Body of pancreas (tissue), 4 donors: ENCODE data around the gene STAMBPL1. TPM values are rescaled to one million over a fixed set of nuclear protein-coding genes. Genes with fewer than 3 reads are reported as not detected.

Source experiments
- ATAC-seq: fragments of 150-250 bp; one replicate; pipeline ENCODE4 v1.9.1; 2016
- DNase-seq, 4 donors: peaks; one replicate each; pipeline ENCODE4 v3.0.0-alpha.2; 2019
- H3K27ac ChIP-seq, 4 donors: fragments of 200-600 bp; sonication (generic); 1 replicate in 3 of 4; 2 replicates in 1 of 4; pipeline versions ENCODE4 v1.5.1 to v1.6.1; 2016 to 2019; ENCODE audit warnings: mild to moderate bottlenecking in 1 of 4, mixed read lengths in 1 of 4, moderate library complexity in 1 of 4
- H3K27me3 ChIP-seq, 2 donors: fragments of 200-600 bp; sonication (generic); one replicate each; pipeline ENCODE4 v1.6.0; 2016; ENCODE audit warnings: mild to moderate bottlenecking in 1 of 2
- H3K36me3 ChIP-seq, 2 donors: fragments of 200-600 bp; sonication (generic); replicated peaks in 1 of 2; 2 replicates each; pipeline ENCODE4 v1.5.1; 2016; ENCODE audit warnings: low read depth in 2 of 2; ENCODE audit not compliant: insufficient read depth in 1 of 2
- H3K4me1 ChIP-seq: fragments of 200-600 bp; sonication (generic); one replicate; pipeline ENCODE4 v1.6.0; 2016
- H3K4me3 ChIP-seq, 2 donors: fragments of 200-600 bp; sonication (generic); 1 replicate in 1 of 2; 2 replicates in 1 of 2; pipeline ENCODE4 v1.5.1; 2016 to 2019
- H3K9me3 ChIP-seq, 3 donors: fragments of 200-600 bp; sonication (generic); 1 replicate in 2 of 3; 2 replicates in 1 of 3; pipeline ENCODE4 v1.5.1; 2016
- CTCF ChIP-seq, 7 experiments: fragments of 450-650 bp in 4 of 7; fragments of 200-600 bp in 3 of 7; sonication (generic) in 3 of 7; IDR thresholded peaks; one replicate each; pipeline ENCODE4 v1.5.1; 2016 to 2019; ENCODE audit warnings: antibody characterized with exemption in 7 of 7
- POLR2A ChIP-seq, 3 donors: fragments of 450-650 bp; IDR thresholded peaks; one replicate each; pipeline ENCODE4 v1.6.1; 2016; ENCODE audit warnings: antibody characterized with exemption in 3 of 3, mild to moderate bottlenecking in 2 of 3
- WGBS, 2 donors: methylation state at CpG; one replicate each; pipeline ENCODE4 v1.1.5; 2017; 5-methylcytosine and 5-hydroxymethylcytosine counted together
- intact Hi-C: fragments of 100-400 bp; cut with DNase I; formaldehyde crosslinking; loops from one replicate; pipeline ENCODE4 v1.15.1; 2023
- total RNA-seq, 2 donors: library from RNA; depleted of rRNA; stranded (reverse); fragments of >200 nt; gene quantifications; one replicate each; pipeline ENCODE4 v1.1.0, GENCODE V29; 2016

STAMBPL1 gene
- total RNA-seq, 2 donors from 2014 or later, result 10.1 to 26.7 TPM

- no peaks in the 10 kb centered on the region for H3K4me1 ChIP-seq
- intact Hi-C loops, result no loop called here
- no peak for ATAC-seq
- no peak overlapping the region for H3K4me3 ChIP-seq
- TF ChIP-seq CTCF (IDR thresholded peaks at IDR 0.05), result no peak
- no peak for TF ChIP-seq POLR2A (IDR thresholded peaks at IDR 0.05)
- H3K9me3 ChIP-seq, result no peaks in the 10 kb centered on the region
- H3K36me3 ChIP-seq, result no peaks in the 10 kb centered on the region
- no peak for DNase-seq
- H3K27ac ChIP-seq, result no peak overlapping the region
- WGBS, 2 donors, result 65 to 72% methylated on average over 1 of the region's 1 CpG
- no peaks in the 10 kb centered on the region for H3K27me3 ChIP-seq
Measured at GRCh38 chr10:88906921-88907320, 26.9 kb downstream of the STAMBPL1 start.

GRCh38 chr10:88908194-88908593 lies 28.1 kb downstream of the STAMBPL1 start:
- DNase-seq (no peak), ATAC-seq (no peak)
- intact Hi-C loops, result no loop called here
- Histone ChIP-seq H3K9me3 (no peaks in the 10 kb centered on the region), H3K36me3 (no peaks in the 10 kb centered on the region), H3K4me3 (no peak overlapping the region), H3K4me1 (no peaks in the 10 kb centered on the region), H3K27me3 (no peaks in the 10 kb centered on the region), H3K27ac (no peak overlapping the region)
- no peak for TF ChIP-seq POLR2A (IDR thresholded peaks at IDR 0.05)
- TF ChIP-seq CTCF (IDR thresholded peaks at IDR 0.05), result no peak
- 80% methylated on average over 4 of the region's 4 CpGs for WGBS, 2 donors

- H3K27me3 ChIP-seq, result no peaks in the 10 kb centered on the region
- no peak overlapping the region for H3K27ac ChIP-seq
- no peak for TF ChIP-seq POLR2A (IDR thresholded peaks at IDR 0.05)
- TF ChIP-seq CTCF (IDR thresholded peaks at IDR 0.05), result no peak
- no peaks in the 10 kb centered on the region for H3K4me1 ChIP-seq
- ATAC-seq (no peak), DNase-seq (no peak)
- H3K36me3 ChIP-seq, result no peaks in the 10 kb centered on the region
- no peak overlapping the region for H3K4me3 ChIP-seq
- intact Hi-C loops, result no loop called here
- WGBS, 2 donors, result 44 to 50% methylated on average over 1 of the region's 1 CpG
- H3K9me3 ChIP-seq, result no peaks in the 10 kb centered on the region
Measured at GRCh38 chr10:88911116-88911515, 31.1 kb downstream of the STAMBPL1 start.

- Histone ChIP-seq H3K27me3 (no peaks in the 10 kb centered on the region), H3K27ac (no peak overlapping the region), H3K4me3 (no peak overlapping the region), H3K9me3 (no peaks in the 10 kb centered on the region), H3K4me1 (no peaks in the 10 kb centered on the region), H3K36me3 (no peaks in the 10 kb centered on the region)
- DNase-seq, result no peak
- ATAC-seq, result no peak
- TF ChIP-seq CTCF (IDR thresholded peaks at IDR 0.05) (no peak), POLR2A (IDR thresholded peaks at IDR 0.05) (no peak)
- WGBS, 2 donors, result 94 to 96% methylated on average over 3 of the region's 3 CpGs
- intact Hi-C loops, result no loop called here
Measured at GRCh38 chr10:88911851-88912250, 31.8 kb downstream of the STAMBPL1 start.

- H3K36me3 ChIP-seq, result no peaks in the 10 kb centered on the region
- 79 to 83% methylated on average over 9 of the region's 9 CpGs for WGBS, 2 donors
- H3K27ac ChIP-seq, result no peak overlapping the region
- no peak for TF ChIP-seq POLR2A (IDR thresholded peaks at IDR 0.05)
- no peak for TF ChIP-seq CTCF (IDR thresholded peaks at IDR 0.05)
- H3K27me3 ChIP-seq, result no peaks in the 10 kb centered on the region
- intact Hi-C loops, result no loop called here
- no peaks in the 10 kb centered on the region for H3K9me3 ChIP-seq
- no peak for ATAC-seq
- H3K4me3 ChIP-seq, result no peak overlapping the region
- DNase-seq, result peak in 1 of 4 donors; percentile 10
- no peaks in the 10 kb centered on the region for H3K4me1 ChIP-seq
Measured at GRCh38 chr10:88913127-88913526, 33.1 kb downstream of the STAMBPL1 start.
